K562 (cell line): Measurements from ENCODE around the gene HTR3E. TPM values are rescaled to one million over a fixed set of nuclear protein-coding genes. Genes with fewer than 3 reads are reported as not detected.

Experiments used
- ATAC-seq: fragments of 200-7000 bp; cut with Tn5 transposase; 3 replicates; pipeline ENCODE4 v1.9.1; 2020; ENCODE audit warnings: moderate library complexity
- BruUV-seq: library from RNA; stranded (reverse); fragments of 400-500 nt; replicated peaks from 2 replicates; lab custom pipeline; 2021; lab: Mats Ljungman, UMichigan
- CTCF ChIA-PET: fragments of 300-600 bp; formaldehyde crosslinking; extraction: SDS; loops from one replicate; lab custom pipeline; 2021; ENCODE audit warnings: low intra/inter-chr PET ratio; lab: Yijun Ruan, JAX
- POLR2A ChIA-PET: fragments of 300-600, 350-650 bp; sonication (Branson Sonifier 250); formaldehyde crosslinking; extraction: SDS; loops from one replicate; lab custom pipeline; 2021; ENCODE audit warnings: antibody characterized with exemption, inconsistent platforms; lab: Yijun Ruan, JAX
- DNase-seq, 4 experiments: peaks; one replicate each; pipeline versions ENCODE4 v3.0.0 to v3.0.0-alpha.2; 2011 to 2018; ENCODE audit warnings: low spot score in 3 of 4, mixed read lengths in 3 of 4; ENCODE audit errors: extremely low read depth in 1 of 4
- FAIRE-seq: peaks from 2 replicates; lab custom pipeline; 2011; peaks lifted over from hg19 to GRCh38; lab: Jason Lieb, UNC
- H2AFZ ChIP-seq: 2 replicates; pipeline ENCODE4 v1.6.0; 2011; ENCODE audit warnings: low read depth, low read length, control low read depth, inconsistent platforms
- H3K27ac ChIP-seq: fragments of 200-600 bp; 3 replicates; pipeline ENCODE4 v1.8.0; 2011; ENCODE audit warnings: low read depth, mild to moderate bottlenecking, control low read depth, inconsistent platforms, low read length, moderate library complexity, mixed read lengths; ENCODE audit errors: extremely low read depth
- H3K27me3 ChIP-seq, 2 experiments: fragments of 300-600 bp in 1 of 2; 2 replicates in 1 of 2; 3 replicates in 1 of 2; pipeline versions ENCODE4 v1.6.0 to v1.8.0; 2011; ENCODE audit warnings: inconsistent platforms in 2 of 2, low read length in 2 of 2, mild to moderate bottlenecking in 1 of 2, mixed read lengths in 1 of 2, moderate library complexity in 1 of 2; ENCODE audit not compliant: control insufficient read depth in 2 of 2, insufficient read depth in 2 of 2
- H3K36me3 ChIP-seq: fragments of 300-600 bp; 3 replicates; pipeline ENCODE4 v1.8.0; 2011; ENCODE audit warnings: mild to moderate bottlenecking, low read length, inconsistent platforms; ENCODE audit not compliant: control insufficient read depth, insufficient read depth
- H3K4me1 ChIP-seq, 2 experiments: fragments of 200-600 bp in 1 of 2; replicated peaks in 1 of 2; 2 replicates in 1 of 2; 3 replicates in 1 of 2; pipeline versions ENCODE4 v1.5.1 to v1.8.0; 2011; ENCODE audit warnings: inconsistent platforms in 2 of 2, low read length in 2 of 2, mild to moderate bottlenecking in 1 of 2, mixed read lengths in 1 of 2, moderate library complexity in 1 of 2; ENCODE audit not compliant: control insufficient read depth in 2 of 2, insufficient read depth in 2 of 2
- H3K4me2 ChIP-seq: 2 replicates; pipeline ENCODE4 v1.6.1; 2011; ENCODE audit warnings: low read length, control low read depth, inconsistent platforms, mixed read lengths; ENCODE audit not compliant: insufficient read depth
- H3K4me3 ChIP-seq: fragments of 200-600 bp; sonication (generic), shearing (Covaris generic); 2 replicates; pipeline ENCODE4 v1.5.1; 2016; ENCODE audit warnings: control low read depth, inconsistent platforms
- H3K79me2 ChIP-seq: fragments of 200-600 bp; 3 replicates; pipeline ENCODE4 v1.8.0; 2011; ENCODE audit warnings: low read length, inconsistent platforms; ENCODE audit not compliant: control insufficient read depth, insufficient read depth
- H3K9ac ChIP-seq, 2 experiments: 2 replicates each; pipeline versions ENCODE4 v1.6.0 to v1.6.1; 2011; ENCODE audit warnings: low read depth in 2 of 2, low read length in 2 of 2, control low read depth in 1 of 2, inconsistent platforms in 1 of 2, mild to moderate bottlenecking in 1 of 2, mixed read lengths in 1 of 2; ENCODE audit not compliant: insufficient read depth in 1 of 2
- H3K9me1 ChIP-seq: one replicate; pipeline ENCODE4 v1.6.0; 2011; ENCODE audit warnings: inconsistent platforms, mild to moderate bottlenecking, low read length, moderate library complexity; ENCODE audit not compliant: control insufficient read depth, insufficient read depth
- H3K9me3 ChIP-seq: replicated peaks from 2 replicates; pipeline ENCODE4 v1.5.1; 2011; ENCODE audit warnings: low read depth, low read length, inconsistent platforms; ENCODE audit not compliant: control insufficient read depth, insufficient read depth
- H4K20me1 ChIP-seq: replicated peaks from 2 replicates; pipeline ENCODE4 v1.6.1; 2011; ENCODE audit warnings: low read length, inconsistent platforms, mixed read lengths; ENCODE audit not compliant: control insufficient read depth, insufficient read depth
- ATF3 ChIP-seq, 2 experiments: fragments of 450-650 bp in 1 of 2; sonication (generic) in 1 of 2; formaldehyde crosslinking in 1 of 2; IDR thresholded peaks in 1 of 2; conservative IDR thresholded peaks in 1 of 2; 2 replicates each; pipeline versions ENCODE4 v1.6.1 to v1.8.1; 2016 to 2023; ENCODE audit warnings: mild to moderate bottlenecking in 2 of 2, moderate library complexity in 2 of 2, inconsistent platforms in 1 of 2, missing genetic modification reagents in 1 of 2
- CBX3 ChIP-seq, 2 experiments: IDR thresholded peaks; 1 replicate in 1 of 2; 2 replicates in 1 of 2; pipeline ENCODE4 v1.6.1; 2012; ENCODE audit warnings: inconsistent platforms in 2 of 2, low read length in 2 of 2, borderline replicate concordance in 1 of 2, control low read depth in 1 of 2
- CTCFL ChIP-seq: IDR thresholded peaks from 2 replicates; pipeline ENCODE4 v1.6.1; 2011; ENCODE audit warnings: borderline replicate concordance, low read depth, mild to moderate bottlenecking, moderate library complexity, low read length; ENCODE audit not compliant: insufficient read depth, poor library complexity, severe bottlenecking
- DLX4 ChIP-seq: fragments of 250-450 bp; sonication (Bioruptor Pico); IDR thresholded peaks from 2 replicates; pipeline ENCODE4 v1.6.1; 2021; ENCODE audit warnings: mild to moderate bottlenecking
- GMEB1 ChIP-seq: fragments of 250-450 bp; sonication (Bioruptor Pico); IDR thresholded peaks from 2 replicates; pipeline ENCODE4 v1.4.0; 2020; ENCODE audit warnings: mild to moderate bottlenecking
- LCOR ChIP-seq: sonication (generic); formaldehyde crosslinking; IDR thresholded peaks from 2 replicates; pipeline ENCODE4 v1.8.0; 2022; ENCODE audit warnings: mild to moderate bottlenecking, missing genetic modification reagents
- NFIC ChIP-seq: fragments of 450-650 bp; IDR thresholded peaks from 2 replicates; pipeline ENCODE4 v1.6.1; 2017; ENCODE audit warnings: mild to moderate bottlenecking, inconsistent platforms
- NFRKB ChIP-seq: fragments of 450-650 bp; IDR thresholded peaks from 2 replicates; pipeline ENCODE4 v1.6.1; 2016; ENCODE audit warnings: low read depth
- TAF7 ChIP-seq: fragments of 450-650 bp; IDR thresholded peaks from 2 replicates; pipeline ENCODE4 v1.6.1; 2016; ENCODE audit warnings: missing genetic modification characterization, missing compliant biosample characterization
- TCF3 ChIP-seq: sonication (generic); formaldehyde crosslinking; IDR thresholded peaks from 2 replicates; pipeline ENCODE4 v1.4.0; 2020; ENCODE audit warnings: mild to moderate bottlenecking, missing genetic modification reagents
- ZNF280B ChIP-seq: fragments of 250-450 bp; sonication (Bioruptor Pico); IDR thresholded peaks from 2 replicates; pipeline ENCODE4 v1.5.1; 2021; ENCODE audit warnings: mild to moderate bottlenecking
- ZNF3 ChIP-seq: fragments of 250-450 bp; sonication (Bioruptor Pico); IDR thresholded peaks from 2 replicates; pipeline ENCODE4 v1.5.0; 2021; ENCODE audit warnings: mild to moderate bottlenecking, moderate library complexity
- ZNF311 ChIP-seq: fragments of 250-450 bp; sonication (Bioruptor Pico); IDR thresholded peaks from 2 replicates; pipeline ENCODE4 v1.4.0; 2020; ENCODE audit warnings: mild to moderate bottlenecking, moderate library complexity
- ZNF431 ChIP-seq: sonication (generic); formaldehyde crosslinking; IDR thresholded peaks from 2 replicates; pipeline ENCODE4 v1.8.0; 2022; ENCODE audit warnings: mild to moderate bottlenecking, missing genetic modification reagents
- WGBS: fragments of 100-300 bp; shearing (Covaris generic); methylation state at CpG from one replicate; pipeline ENCODE4 v1.1.6; 2016; ENCODE audit warnings: low coverage, mixed read lengths; ENCODE audit not compliant: insufficient coverage; ENCODE audit errors: missing lambda C conversion rate; 5-methylcytosine and 5-hydroxymethylcytosine counted together
- in situ Hi-C: fragments of 300-500 bp; cut with MboI; formaldehyde crosslinking; loops from 4 replicates; pipeline ENCODE4 v1.15.0; 2018; ENCODE audit warnings: inconsistent platforms, mixed read lengths
- intact Hi-C: fragments of 100-400 bp; cut with micrococcal nuclease; formaldehyde crosslinking; loops from 2 replicates; pipeline ENCODE4 v1.14.2; 2022
- polyA plus RNA-seq, 8 experiments: library from polyadenylated mRNA; depleted of rRNA in 4 of 8; stranded (reverse) in 5 of 8; unstranded in 3 of 8; fragments of >200 nt; fragmentation: Nextera tagmentation in 2 of 8; fragmentation: Illumina TruSeq in 1 of 8; extraction: Ambion mirVana in 2 of 8; extraction: Trizol in 1 of 8; gene quantifications; 2 replicates each; pipeline versions ENCODE4 v1.2.1 to v1.2.3, GENCODE V29; 2011 to 2014; ENCODE audit warnings: inconsistent platforms in 1 of 8, missing spikeins in 1 of 8
- total RNA-seq, 7 experiments: library from RNA; depleted of rRNA in 6 of 7; stranded (reverse); fragments of >200 nt in 6 of 7; fragmentation: Illumina TruSeq in 2 of 7; extraction: Trizol in 2 of 7; gene quantifications; 2 replicates each; pipeline versions ENCODE4 v1.2.1 to v1.2.3, GENCODE V29; 2011 to 2021; ENCODE audit warnings: low replicate concordance in 1 of 7

The HTR3E gene
- total and polyA plus RNA-seq, 9 of the 15 experiments (the other 6 are each of a cell fraction or from before 2014, with no cell fraction given) = not detected

GRCh38 chr3:184073621-184074020 is 23.2 kb upstream of the HTR3E start (continued):
- TF ChIP-seq ZNF431 (no peak), NFRKB (no peak), LCOR (no peak)
- TF ChIP-seq, all 486 proteins: peak for 0

GRCh38 chr3:184075901-184076300 is 21.0 kb upstream of the HTR3E start:
- ChIA-PET POLR2A (interaction anchor here (0.9 kb wide), 1 partner anchor 34 kb away, joined by 4 read pairs; no protein-coding TSS in a partner anchor), CTCF (no interaction called here)
- FAIRE-seq = no peak
- Histone ChIP-seq H2AFZ (no peak overlapping the region), H3K9me3 (0 out of 2 replicates have a peak, but pooled peaks cover under 1% of the 10 kb centered on the region), H3K27me3 (no peaks in the 10 kb centered on the region), H3K9me1 (no peaks in the 10 kb centered on the region), H3K27ac (no peak overlapping the region), H4K20me1 (no peaks in the 10 kb centered on the region), H3K4me2 (no peak overlapping the region), H3K9ac (no peak overlapping the region), H3K79me2 (no peaks in the 10 kb centered on the region), H3K4me1 (peaks cover 2% of the 10 kb centered on the region in 2 experiments; a peak in 1 of 5 replicates), H3K36me3 (no peaks in the 10 kb centered on the region), H3K4me3 (no peak overlapping the region)
- in situ Hi-C loops = no loop called here
- no peak for DNase-seq
- no peak for TF ChIP-seq ZNF311
- no peak for TF ChIP-seq TCF3 (CRISPR knock-in tag)
- TF ChIP-seq DLX4 (CRISPR knock-in tag) = no peak
- TF ChIP-seq NFIC = no peak
- no peak for TF ChIP-seq ZNF280B
- TF ChIP-seq TAF7 (tag) = no peak
- no peak for TF ChIP-seq ATF3 (IDR thresholded peaks at IDR 0.05)
- TF ChIP-seq ATF3 (CRISPR knock-in tag; conservative IDR thresholded peaks at IDR 0.05) = no peak
- TF ChIP-seq CTCFL = no peak
- no peak for TF ChIP-seq ZNF3
- no peak for TF ChIP-seq CBX3 (IDR thresholded peaks at IDR 0.05; ENCODE audit: borderline replicate concordance in 1 of 2, low read length in 2 of 2)
- no peak for TF ChIP-seq GMEB1 (CRISPR knock-in tag)
- ATAC-seq = no peak
- WGBS = 17% methylated on average over 2 of the region's 6 CpGs
- no TSS peak for BruUV-seq
- intact Hi-C loops = no loop called here
